CD14-positive monocyte (primary cell): ENCODE measurements around the gene ACER1. TPM values are rescaled to one million over a fixed set of nuclear protein-coding genes. Genes with fewer than 3 reads are reported as not detected.

Experiments used
- DNase-seq, 3 donors: peaks; one replicate each; pipeline ENCODE4 v3.0.0-alpha.2; 2011 to 2022
- H2AFZ ChIP-seq: 2 replicates; pipeline ENCODE4 v1.6.0; 2012; ENCODE audit warnings: mild to moderate bottlenecking, low read depth, low read length, inconsistent platforms; ENCODE audit not compliant: insufficient read depth, poor library complexity, severe bottlenecking
- H3K27ac ChIP-seq, 2 donors: 1 replicate in 1 of 2; 2 replicates in 1 of 2; pipeline ENCODE4 v1.5.1; 2012 to 2013; ENCODE audit warnings: low read length in 2 of 2, control low read depth in 1 of 2, inconsistent platforms in 1 of 2, low read depth in 1 of 2, mild to moderate bottlenecking in 1 of 2
- H3K27me3 ChIP-seq, 2 donors: one replicate each; pipeline versions ENCODE4 v1.6.0 to v1.6.1; 2011 to 2013; ENCODE audit warnings: low read length in 2 of 2; ENCODE audit not compliant: control insufficient read depth in 2 of 2, insufficient read depth in 2 of 2
- H3K36me3 ChIP-seq, 2 donors: replicated peaks in 1 of 2; 1 replicate in 1 of 2; 2 replicates in 1 of 2; pipeline versions ENCODE4 v1.5.1 to v1.6.1; 2012 to 2013; ENCODE audit warnings: low read length in 2 of 2, control low read depth in 1 of 2, inconsistent platforms in 1 of 2, mild to moderate bottlenecking in 1 of 2; ENCODE audit not compliant: insufficient read depth in 2 of 2, control insufficient read depth in 1 of 2
- H3K4me1 ChIP-seq, 2 donors: 1 replicate in 1 of 2; 2 replicates in 1 of 2; pipeline versions ENCODE4 v1.5.1 to v1.6.1; 2012 to 2013; ENCODE audit warnings: low read length in 2 of 2, control low read depth in 1 of 2, inconsistent platforms in 1 of 2, mild to moderate bottlenecking in 1 of 2, moderate library complexity in 1 of 2; ENCODE audit not compliant: insufficient read depth in 2 of 2, control insufficient read depth in 1 of 2
- H3K4me2 ChIP-seq: replicated peaks from 2 replicates; pipeline ENCODE3; 2012; ENCODE audit warnings: low read length, moderate library complexity, mild to moderate bottlenecking; ENCODE audit not compliant: poor library complexity, severe bottlenecking; ENCODE audit errors: extremely low read depth
- H3K4me3 ChIP-seq, 3 experiments: fragments of 200-600 bp in 1 of 3; sonication (generic) in 1 of 3; replicated peaks in 1 of 3; 1 replicate in 2 of 3; 2 replicates in 1 of 3; pipeline ENCODE4 v1.5.1; 2011 to 2013; ENCODE audit warnings: low read length in 3 of 3, mild to moderate bottlenecking in 3 of 3, control low read depth in 2 of 3, low read depth in 2 of 3, inconsistent platforms in 1 of 3, moderate library complexity in 1 of 3
- H3K79me2 ChIP-seq: 2 replicates; pipeline ENCODE4 v1.6.0; 2012; ENCODE audit warnings: mild to moderate bottlenecking, control low read depth, inconsistent platforms, low read length, moderate library complexity; ENCODE audit not compliant: insufficient read depth
- H3K9ac ChIP-seq: 2 replicates; pipeline ENCODE4 v1.6.0; 2017; ENCODE audit warnings: low read length, mild to moderate bottlenecking; ENCODE audit not compliant: insufficient read depth, poor library complexity, severe bottlenecking
- H3K9me3 ChIP-seq, 2 donors: replicated peaks in 1 of 2; 1 replicate in 1 of 2; 2 replicates in 1 of 2; pipeline versions ENCODE4 v1.5.1 to v1.6.1; 2012 to 2013; ENCODE audit warnings: low read length in 2 of 2, control low read depth in 1 of 2; ENCODE audit not compliant: control insufficient read depth in 1 of 2, insufficient read depth in 1 of 2
- H4K20me1 ChIP-seq: 2 replicates; pipeline ENCODE4 v1.6.0; 2012; ENCODE audit warnings: mild to moderate bottlenecking, low read length, control low read depth, moderate library complexity; ENCODE audit not compliant: insufficient read depth
- H3K27ac Mint-ChIP-seq, 7 donors: one replicate each; pipeline ENCODE4 v1.8.0; 2020; ENCODE audit warnings: mild to moderate bottlenecking in 7 of 7, mixed read lengths in 7 of 7, moderate library complexity in 6 of 7, inconsistent platforms in 2 of 7
- H3K27me3 Mint-ChIP-seq, 3 donors: one replicate each; pipeline ENCODE4 v1.8.0; 2021 to 2022; ENCODE audit warnings: low read depth in 3 of 3, mild to moderate bottlenecking in 3 of 3, mixed read lengths in 3 of 3, moderate library complexity in 3 of 3, inconsistent platforms in 1 of 3
- H3K36me3 Mint-ChIP-seq, 2 donors: one replicate each; pipeline ENCODE4 v1.8.0; 2020; ENCODE audit warnings: mixed read lengths in 2 of 2, inconsistent platforms in 1 of 2, mild to moderate bottlenecking in 1 of 2
- H3K4me1 Mint-ChIP-seq: one replicate; pipeline ENCODE4 v1.8.0; 2020; ENCODE audit warnings: mild to moderate bottlenecking, mixed read lengths
- H3K4me3 Mint-ChIP-seq, 2 donors: one replicate each; pipeline ENCODE4 v1.8.0; 2020; ENCODE audit warnings: mild to moderate bottlenecking in 2 of 2, mixed read lengths in 2 of 2, moderate library complexity in 1 of 2
- H3K9me3 Mint-ChIP-seq, 7 donors: one replicate each; pipeline ENCODE4 v1.8.0; 2020 to 2022; ENCODE audit warnings: mixed read lengths in 7 of 7, mild to moderate bottlenecking in 6 of 7, moderate library complexity in 6 of 7, inconsistent platforms in 2 of 7
- WGBS: methylation state at CpG from one replicate; pipeline ENCODE4 v1.1.5; 2013; ENCODE audit warnings: missing lambda C conversion rate; ENCODE audit not compliant: insufficient coverage; 5-methylcytosine and 5-hydroxymethylcytosine counted together
- intact Hi-C, 2 donors: fragments of 100-400 bp; cut with micrococcal nuclease; formaldehyde crosslinking; loops; one replicate each; pipeline versions ENCODE4 v1.15.0 to v1.15.1; 2023
- polyA plus RNA-seq, 3 donors: library from polyadenylated mRNA; depleted of rRNA in 1 of 3; unstranded in 2 of 3; stranded (reverse) in 1 of 3; fragments of 300-500 nt in 2 of 3; fragments of >200 nt in 1 of 3; fragmentation: Illumina TruSeq in 2 of 3; gene quantifications; 1 replicate in 2 of 3; 2 replicates in 1 of 3; pipeline ENCODE4 v1.2.3, GENCODE V29; 2012 to 2021
- TF ChIP-seq, protein P1 (sequence below): fragments of 200-600 bp; IDR thresholded peaks from one replicate; pipeline ENCODE4 v1.8.0; 2022; ENCODE audit warnings: antibody characterized with exemption, mild to moderate bottlenecking

The ACER1 gene
- polyA plus RNA-seq, 3 donors = not detected

DNA sequence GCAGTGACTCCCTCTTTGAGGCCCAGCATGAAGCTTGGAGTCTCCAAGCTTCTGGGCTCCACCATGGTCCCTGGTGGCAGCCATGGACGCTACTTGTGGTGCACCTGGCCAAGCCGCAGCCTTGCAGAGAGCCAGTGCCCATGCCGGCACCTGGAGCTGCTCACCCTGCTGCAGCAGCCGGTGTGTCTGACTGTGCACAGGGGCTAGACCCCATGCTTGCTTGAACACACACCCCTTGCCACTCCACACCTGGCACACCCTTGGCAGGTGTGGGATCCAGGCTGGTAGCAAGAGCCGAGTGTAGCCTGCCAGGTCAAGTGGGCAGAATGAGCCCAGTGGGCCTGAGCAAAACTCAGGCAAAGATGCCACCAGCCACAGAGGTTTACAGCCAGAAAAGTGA is 35.0 kb downstream of the ACER1 start:
- Mint-ChIP-seq H3K4me3 (no peak overlapping the region), H3K27ac (no peak overlapping the region), H3K36me3 (no peaks in the 10 kb centered on the region), H3K27me3 (peaks cover 3 to 11% (median 6%) of the 10 kb centered on the region in 3 donors), H3K4me1 (no peaks in the 10 kb centered on the region), H3K9me3 (peaks cover 3 to 37% (median 25%) of the 10 kb centered on the region in 7 donors)
- Histone ChIP-seq H3K27me3 (no peaks in the 10 kb centered on the region), H2AFZ (no peak overlapping the region), H3K27ac (no peak overlapping the region), H3K9ac (no peak overlapping the region), H3K36me3 (no peaks in the 10 kb centered on the region), H3K9me3 (peaks cover 3 to 28% of the 10 kb centered on the region in 2 donors), H3K79me2 (no peaks in the 10 kb centered on the region), H3K4me1 (no peaks in the 10 kb centered on the region), H3K4me2 (no peak overlapping the region), H3K4me3 (no peak overlapping the region), H4K20me1 (no peaks in the 10 kb centered on the region)
- intact Hi-C loops = loop anchor here (2.0 to 10.0 kb wide), 2 partner anchors 80 to 264 kb away; no protein-coding TSS in a partner anchor
- no peak for DNase-seq
- whole genome bisulfite sequencing = 98% methylated on average over 5 of the region's 5 CpGs
- TF ChIP-seq, protein P1, sequence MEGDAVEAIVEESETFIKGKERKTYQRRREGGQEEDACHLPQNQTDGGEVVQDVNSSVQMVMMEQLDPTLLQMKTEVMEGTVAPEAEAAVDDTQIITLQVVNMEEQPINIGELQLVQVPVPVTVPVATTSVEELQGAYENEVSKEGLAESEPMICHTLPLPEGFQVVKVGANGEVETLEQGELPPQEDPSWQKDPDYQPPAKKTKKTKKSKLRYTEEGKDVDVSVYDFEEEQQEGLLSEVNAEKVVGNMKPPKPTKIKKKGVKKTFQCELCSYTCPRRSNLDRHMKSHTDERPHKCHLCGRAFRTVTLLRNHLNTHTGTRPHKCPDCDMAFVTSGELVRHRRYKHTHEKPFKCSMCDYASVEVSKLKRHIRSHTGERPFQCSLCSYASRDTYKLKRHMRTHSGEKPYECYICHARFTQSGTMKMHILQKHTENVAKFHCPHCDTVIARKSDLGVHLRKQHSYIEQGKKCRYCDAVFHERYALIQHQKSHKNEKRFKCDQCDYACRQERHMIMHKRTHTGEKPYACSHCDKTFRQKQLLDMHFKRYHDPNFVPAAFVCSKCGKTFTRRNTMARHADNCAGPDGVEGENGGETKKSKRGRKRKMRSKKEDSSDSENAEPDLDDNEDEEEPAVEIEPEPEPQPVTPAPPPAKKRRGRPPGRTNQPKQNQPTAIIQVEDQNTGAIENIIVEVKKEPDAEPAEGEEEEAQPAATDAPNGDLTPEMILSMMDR = no peak

DNA sequence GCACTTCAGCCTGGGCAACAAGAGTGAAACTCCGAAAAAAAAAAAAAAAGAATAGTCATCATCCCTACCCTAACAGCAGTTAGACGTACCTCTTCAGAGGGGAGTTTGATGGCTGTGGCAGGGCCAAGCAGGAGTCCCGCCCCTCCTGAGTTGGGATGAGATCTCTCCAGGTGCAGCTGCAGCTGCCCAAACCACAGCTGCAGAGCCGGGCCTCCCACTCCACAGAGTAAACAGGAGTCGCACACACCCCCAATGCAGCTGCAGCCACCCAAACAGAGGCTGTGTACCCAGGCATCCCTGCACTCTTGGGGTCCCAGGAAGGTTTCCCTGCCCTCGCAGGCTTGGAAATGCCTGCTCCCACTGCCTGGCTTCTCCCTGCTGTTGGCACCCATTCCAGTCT is 36.2 kb downstream of the ACER1 start:
- 83% methylated on average over 3 of the region's 6 CpGs for WGBS

More for the DNA sequence above, 36.2 kb downstream of the ACER1 start:
- intact Hi-C loops = loop anchor here in 1 of 2 donors (10.0 kb wide), 1 partner anchor 262 kb away; no protein-coding TSS in a partner anchor
- H3K4me3 ChIP-seq = no peak overlapping the region
- no peaks in the 10 kb centered on the region for H3K27me3 ChIP-seq
- TF ChIP-seq, protein P1 = no peak
- no peaks in the 10 kb centered on the region for H4K20me1 ChIP-seq
- no peak for DNase-seq
- Mint-ChIP-seq H3K4me1 (no peaks in the 10 kb centered on the region), H3K4me3 (no peak overlapping the region), H3K36me3 (no peaks in the 10 kb centered on the region), H3K27ac (peak overlapping the region in 1 of 7 donors; percentile 64), H3K9me3 (peaks cover 13 to 49% (median 35%) of the 10 kb centered on the region in 7 donors), H3K27me3 (peaks cover 1 to 8% (median 3%) of the 10 kb centered on the region in 3 donors)
- H3K79me2 ChIP-seq = no peaks in the 10 kb centered on the region
- no peaks in the 10 kb centered on the region for H3K4me1 ChIP-seq
- H3K4me2 ChIP-seq = no peak overlapping the region
- H2AFZ ChIP-seq = no peak overlapping the region
- H3K27ac ChIP-seq = no peak overlapping the region
- peaks cover 15 to 40% of the 10 kb centered on the region in 2 donors for H3K9me3 ChIP-seq
- H3K36me3 ChIP-seq = no peaks in the 10 kb centered on the region
- H3K9ac ChIP-seq = no peak overlapping the region
